Astrocyte of the spinal cord (primary cell): ENCODE measurements around the gene C9orf50.

Source experiments
- DNase-seq: peaks from one replicate; pipeline ENCODE4 v3.0.0; 2011; ENCODE audit warnings: low read depth, low spot score
- H3K4me3 ChIP-seq: 2 replicates; pipeline ENCODE4 v1.5.1; 2011; ENCODE audit warnings: low read depth, mild to moderate bottlenecking, low read length, moderate library complexity
- in situ Hi-C: cut with HindIII; loops from 2 replicates; pipeline ENCODE4 v1.10.0; 2017; ENCODE audit warnings: low sequenced_read_pairs
- TF ChIP-seq, protein P1 (sequence below): IDR thresholded peaks from 2 replicates; pipeline ENCODE4 v1.5.1; 2012; ENCODE audit warnings: low read depth, mild to moderate bottlenecking, low read length, inconsistent platforms

Gene C9orf50

DNA sequence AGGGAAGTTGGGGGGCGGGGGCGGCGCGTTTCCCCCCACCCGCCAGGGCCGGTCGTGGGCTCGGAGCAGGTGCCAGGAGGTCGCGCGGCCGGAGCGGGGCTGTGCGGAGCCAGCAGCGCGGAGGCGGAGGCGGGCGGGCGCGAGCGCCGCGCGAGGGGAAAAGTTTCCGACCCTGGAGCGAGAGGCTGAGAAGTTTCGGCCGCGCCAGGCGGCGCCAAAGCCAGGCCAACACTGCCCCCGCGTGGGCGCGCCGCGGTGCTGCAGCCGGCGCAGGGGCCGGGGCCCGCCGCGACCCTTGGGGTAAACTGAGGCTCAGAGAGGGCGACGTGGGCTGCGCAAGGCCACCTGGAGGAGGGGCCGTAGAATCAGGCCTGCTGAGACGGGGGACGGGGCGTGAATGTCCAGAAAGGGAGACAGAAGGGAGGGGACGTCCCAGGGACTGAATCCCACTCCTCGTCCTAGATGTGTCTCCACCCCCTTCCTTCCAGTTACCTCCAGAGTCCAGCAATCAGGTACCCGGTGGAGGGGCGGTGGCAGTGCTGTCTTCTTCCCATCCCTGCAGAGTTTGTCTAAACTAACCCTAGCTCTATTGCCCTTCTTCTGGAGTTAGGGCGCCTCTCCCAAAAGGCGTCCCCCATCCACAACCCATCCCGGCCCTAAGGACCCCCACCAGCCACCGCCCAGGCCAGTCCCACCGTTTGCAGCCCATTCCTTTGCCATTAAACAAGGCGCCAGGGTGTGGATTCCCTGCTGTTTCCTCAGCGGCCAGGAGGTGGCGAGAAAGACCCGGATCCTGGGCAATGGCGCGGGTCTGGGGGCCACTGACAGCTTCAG, 10.2 kb downstream of the C9orf50 start:
- in situ Hi-C loops: no loop called here
- TF ChIP-seq, protein P1, sequence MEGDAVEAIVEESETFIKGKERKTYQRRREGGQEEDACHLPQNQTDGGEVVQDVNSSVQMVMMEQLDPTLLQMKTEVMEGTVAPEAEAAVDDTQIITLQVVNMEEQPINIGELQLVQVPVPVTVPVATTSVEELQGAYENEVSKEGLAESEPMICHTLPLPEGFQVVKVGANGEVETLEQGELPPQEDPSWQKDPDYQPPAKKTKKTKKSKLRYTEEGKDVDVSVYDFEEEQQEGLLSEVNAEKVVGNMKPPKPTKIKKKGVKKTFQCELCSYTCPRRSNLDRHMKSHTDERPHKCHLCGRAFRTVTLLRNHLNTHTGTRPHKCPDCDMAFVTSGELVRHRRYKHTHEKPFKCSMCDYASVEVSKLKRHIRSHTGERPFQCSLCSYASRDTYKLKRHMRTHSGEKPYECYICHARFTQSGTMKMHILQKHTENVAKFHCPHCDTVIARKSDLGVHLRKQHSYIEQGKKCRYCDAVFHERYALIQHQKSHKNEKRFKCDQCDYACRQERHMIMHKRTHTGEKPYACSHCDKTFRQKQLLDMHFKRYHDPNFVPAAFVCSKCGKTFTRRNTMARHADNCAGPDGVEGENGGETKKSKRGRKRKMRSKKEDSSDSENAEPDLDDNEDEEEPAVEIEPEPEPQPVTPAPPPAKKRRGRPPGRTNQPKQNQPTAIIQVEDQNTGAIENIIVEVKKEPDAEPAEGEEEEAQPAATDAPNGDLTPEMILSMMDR: peak; percentile 84
- peak; percentile 75 for DNase-seq
- H3K4me3 ChIP-seq: peak overlapping the region; percentile 45

DNA sequence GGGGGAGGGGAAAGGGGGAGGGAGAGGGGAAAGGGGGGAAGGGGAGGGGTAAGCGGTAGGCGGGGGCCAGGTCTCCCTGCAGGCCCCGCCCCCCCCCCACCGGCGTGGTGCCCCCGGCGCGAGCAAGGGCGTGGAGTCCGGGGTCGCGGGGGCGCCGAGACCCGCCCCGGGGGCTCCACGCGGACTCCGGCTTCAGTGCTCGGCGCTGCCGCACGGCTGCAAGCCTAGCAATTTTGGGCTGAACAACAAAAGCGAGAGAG, 10.8 kb downstream of the C9orf50 start:
- in situ Hi-C loops: no loop called here
- DNase-seq: no peak
- H3K4me3 ChIP-seq: peak overlapping the region; percentile 38
- TF ChIP-seq, protein P1: no peak

DNA sequence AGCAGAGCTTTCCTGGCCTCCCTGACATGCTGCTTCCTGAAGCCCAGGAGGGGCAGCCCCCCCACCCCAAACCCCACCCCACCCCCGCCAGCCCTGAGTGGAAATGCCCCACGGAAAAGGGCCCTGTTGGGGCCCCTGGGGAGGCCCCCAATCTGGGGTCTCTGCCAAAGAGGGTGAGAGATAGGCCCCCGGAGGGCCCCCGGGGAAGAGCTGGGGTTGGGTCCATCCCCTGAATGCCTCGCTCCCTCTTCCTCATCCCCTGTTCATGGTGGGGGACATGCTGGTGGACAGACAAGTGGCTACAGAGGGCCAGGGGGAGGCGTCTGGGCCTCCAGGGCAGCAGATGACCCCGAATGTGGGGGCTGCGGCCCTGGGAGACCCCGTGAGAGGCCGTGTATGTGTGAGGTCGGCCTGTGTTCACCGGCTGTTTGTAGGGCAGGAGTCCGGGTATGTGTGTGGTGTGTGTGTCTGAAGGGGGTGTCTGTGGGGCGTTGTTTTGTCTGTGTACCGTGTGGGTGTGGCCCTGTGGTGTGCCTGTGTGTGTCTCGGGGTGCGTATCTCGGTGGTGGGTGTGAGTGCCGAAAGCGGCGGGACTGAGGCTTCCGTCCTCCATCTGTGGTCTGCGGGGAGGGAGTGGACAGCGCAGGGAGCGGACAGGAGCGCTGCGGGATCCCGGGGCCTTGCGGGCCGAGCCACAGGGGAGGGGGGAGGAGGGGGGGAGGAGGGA, 11.3 kb downstream of the C9orf50 start:
- H3K4me3 ChIP-seq: no peak overlapping the region
- DNase-seq: peak; percentile 80
- TF ChIP-seq, protein P1: no peak
- in situ Hi-C loops: no loop called here

DNA sequence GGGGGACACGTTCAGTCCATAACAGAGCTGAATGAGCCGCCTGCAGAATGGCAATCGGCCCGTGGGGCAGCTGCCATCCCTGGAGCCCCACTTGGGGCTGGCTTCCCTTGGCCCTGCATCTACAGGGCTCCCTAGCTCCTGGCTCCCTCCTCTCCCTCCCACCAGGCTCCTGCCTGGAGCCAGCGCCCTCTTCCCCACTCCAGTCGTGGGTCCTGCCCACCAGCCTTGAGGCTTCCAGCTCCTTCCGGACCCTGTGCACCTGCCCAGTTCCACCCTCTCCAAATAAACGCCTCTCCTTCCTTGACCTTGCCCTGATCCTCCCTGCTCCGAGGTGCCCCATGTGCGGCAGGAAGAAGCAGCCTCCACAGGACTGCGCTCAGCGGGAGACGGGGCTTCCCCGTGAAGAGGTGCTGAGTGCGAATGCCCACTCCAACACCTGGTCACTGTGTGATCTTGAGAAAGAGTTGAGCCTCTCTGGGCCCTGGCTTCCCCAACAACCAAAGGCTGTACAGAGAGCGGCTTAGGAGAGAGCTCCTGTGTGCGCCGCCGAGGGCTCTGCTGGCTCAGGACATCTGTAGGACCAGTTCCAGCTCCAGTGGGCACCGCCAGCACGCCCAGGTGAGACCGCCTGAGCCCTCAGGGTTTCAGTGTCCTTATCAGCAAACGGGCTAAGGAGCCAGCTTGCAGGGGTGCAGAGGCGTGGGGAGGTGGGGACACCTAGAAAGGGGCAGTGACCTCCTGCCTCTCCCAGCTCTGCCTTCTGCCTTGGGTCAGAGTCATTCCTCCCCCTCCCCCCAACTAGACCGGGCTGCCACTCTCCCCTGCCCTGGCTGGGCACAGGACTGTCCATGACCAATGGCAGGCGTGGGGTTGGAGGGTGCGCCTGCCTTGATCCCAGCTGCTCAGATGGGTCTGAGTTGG, 12.1 kb downstream of the C9orf50 start:
- TF ChIP-seq, protein P1: no peak
- no peak for DNase-seq
- in situ Hi-C loops: no loop called here
- no peak overlapping the region for H3K4me3 ChIP-seq

DNA sequence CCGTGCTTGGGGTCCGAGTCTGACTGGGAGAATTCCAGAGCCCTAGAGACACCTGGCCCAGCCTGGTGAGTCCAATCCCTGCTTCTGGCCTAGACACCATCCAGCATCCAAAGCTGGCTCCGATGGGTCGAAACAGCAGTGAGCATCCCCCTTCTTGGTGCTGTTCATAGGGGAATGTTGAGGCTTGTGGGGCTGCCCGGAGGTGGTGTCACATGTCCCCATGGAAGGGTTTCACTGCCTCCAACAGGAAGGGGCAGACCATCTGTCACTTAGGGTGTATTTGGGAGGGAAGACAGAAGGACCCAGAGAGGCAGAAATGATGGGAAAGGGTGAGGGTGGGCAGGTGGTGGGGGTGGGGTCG, 13.9 kb downstream of the C9orf50 start:
- no peak for DNase-seq
- H3K4me3 ChIP-seq: no peak overlapping the region
- TF ChIP-seq, protein P1: no peak
- in situ Hi-C loops: no loop called here
